NCI-H510A treated with DMSO at 0.1 percent for 48 hours (cell line): Measurements from ENCODE around the gene NPIPB8.
"Not testable (repeated sequence)": the region's sequence is repeated elsewhere in the genome, so short reads cannot be mapped to it uniquely, and the experiment has no call there.

Experiments
- DNase-seq: peaks from one replicate; lab custom pipeline; 2025; lab: John Stamatoyannopoulos, UW

NPIPB8 gene

DNA sequence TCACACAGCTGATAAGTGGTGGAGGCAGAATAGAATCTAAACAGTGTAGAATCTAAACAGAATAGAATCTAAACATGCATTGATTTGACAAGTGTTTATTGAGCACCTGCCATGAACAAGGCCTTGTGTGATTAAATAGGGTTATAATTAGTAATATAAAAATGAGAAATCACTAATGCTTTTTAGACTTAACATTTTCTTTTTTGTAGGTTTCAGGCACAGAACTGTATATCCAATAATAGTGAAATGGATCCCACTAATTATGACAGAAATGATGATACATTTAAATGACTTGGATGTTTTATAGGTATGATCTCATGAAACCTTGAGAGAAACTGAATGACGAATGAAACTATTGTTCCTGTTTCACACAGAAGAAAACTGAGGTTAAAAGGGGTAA, at the start of gene NPIPB8:
Gene NPIPB8, plus strand, starts transcription at position 301 of the 400 bp plus-strand sequence. CDS start 296 bp downstream, outside the sequence.
- DNase-seq, result not testable (repeated sequence)

DNA sequence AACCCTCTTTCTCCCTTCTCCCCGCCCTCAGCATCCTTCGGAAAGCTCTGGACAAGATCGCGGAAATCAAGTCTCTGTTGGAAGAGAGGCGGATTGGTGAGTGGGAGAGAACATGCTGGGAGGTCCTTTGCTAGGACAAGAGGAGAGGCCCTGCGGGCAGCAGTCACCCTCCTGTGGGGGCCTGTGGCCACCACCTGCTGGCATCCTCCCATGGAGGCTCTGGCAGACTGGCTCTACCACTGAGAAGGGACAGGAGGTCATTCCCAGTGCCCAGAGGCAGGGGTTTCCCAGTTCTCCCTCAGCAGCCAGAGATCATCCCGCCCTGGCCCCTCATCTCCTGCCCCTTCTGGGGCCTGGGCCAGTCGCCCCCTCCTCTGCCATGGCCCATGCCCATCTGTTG, 48.8 kb upstream of the NPIPB8 start:
- DNase-seq, result no peak

DNA sequence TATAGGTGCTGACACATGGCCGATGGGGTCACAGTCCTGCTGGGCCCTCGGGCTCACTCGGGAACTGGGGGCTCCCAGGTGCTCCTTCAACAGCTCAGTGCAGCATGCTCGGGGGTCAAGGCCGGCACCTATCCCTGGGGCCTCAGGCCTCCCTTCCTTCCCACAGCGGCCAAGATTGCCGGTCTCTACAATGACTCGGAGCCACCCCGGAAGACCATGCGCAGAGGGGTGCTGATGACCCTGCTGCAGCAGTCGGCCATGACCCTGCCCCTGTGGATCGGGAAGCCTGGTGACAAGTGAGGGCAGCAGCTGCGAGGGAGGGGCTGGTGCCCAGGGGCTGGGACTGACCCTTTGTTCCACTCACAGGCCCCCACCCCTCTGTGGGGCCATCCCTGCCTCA, 47.9 kb upstream of the NPIPB8 start:
- no peak for DNase-seq

DNA sequence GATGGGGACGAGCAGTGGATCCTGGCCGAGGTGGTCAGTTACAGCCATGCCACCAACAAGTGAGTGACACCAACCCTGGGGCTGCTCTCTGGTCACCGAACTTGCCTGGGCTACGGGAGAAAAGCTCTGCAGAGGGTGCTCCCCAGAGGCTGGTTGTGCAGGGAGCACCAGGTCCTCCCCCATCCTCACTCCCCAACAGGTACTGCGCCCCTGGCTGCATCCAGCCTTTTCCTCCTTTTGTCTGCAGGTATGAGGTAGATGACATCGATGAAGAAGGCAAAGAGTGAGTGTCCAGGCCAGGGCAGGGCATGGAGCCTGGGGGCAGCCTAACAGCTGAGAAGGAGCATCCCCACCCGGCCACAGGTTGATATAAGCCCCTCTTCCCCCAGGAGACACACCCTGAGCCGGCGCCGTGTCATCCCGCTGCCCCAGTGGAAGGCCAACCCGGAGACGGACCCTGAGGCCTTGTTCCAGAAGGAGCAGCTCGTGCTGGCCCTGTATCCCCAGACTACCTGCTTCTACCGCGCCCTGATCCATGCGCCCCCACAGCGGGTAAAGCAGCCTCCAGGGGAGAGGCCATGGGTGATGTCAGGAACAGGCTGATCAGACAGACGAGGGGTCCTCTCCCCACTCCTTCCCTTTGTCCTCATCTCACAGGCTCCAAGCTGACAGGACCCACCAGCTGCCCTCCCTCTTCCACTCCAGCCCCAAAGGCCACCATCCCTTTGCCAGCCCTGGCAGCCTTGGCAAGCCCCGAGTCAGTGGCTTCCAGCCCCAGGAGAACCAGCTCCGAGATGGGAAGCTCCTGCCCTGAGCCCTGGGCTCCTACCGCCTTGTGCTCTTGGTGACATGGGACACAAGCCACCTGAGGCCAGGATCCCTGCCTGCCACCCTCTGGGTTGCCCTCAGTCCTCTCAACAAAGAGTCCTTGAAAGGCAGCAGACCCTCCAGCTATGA, 47.2 kb upstream of the NPIPB8 start:
- DNase-seq, result no peak

DNA sequence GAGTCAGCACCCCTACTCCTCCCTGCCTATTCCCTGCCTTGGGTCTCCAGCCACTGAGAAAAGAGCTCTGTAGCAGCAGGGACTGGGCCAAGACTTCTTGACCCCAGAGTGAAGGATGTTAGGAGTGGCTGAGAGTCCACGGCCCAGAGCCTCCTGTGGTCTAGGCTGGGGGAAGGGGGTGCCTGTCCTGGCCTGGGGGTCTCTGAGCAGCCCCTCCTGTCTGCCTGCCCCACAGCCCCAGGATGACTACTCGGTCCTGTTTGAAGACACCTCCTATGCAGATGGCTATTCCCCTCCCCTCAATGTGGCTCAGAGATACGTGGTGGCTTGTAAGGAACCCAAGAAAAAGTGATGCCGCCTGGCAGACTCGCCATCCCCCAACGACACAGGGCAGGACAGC, 46.5 kb upstream of the NPIPB8 start:
- DNase-seq, result no peak

DNA sequence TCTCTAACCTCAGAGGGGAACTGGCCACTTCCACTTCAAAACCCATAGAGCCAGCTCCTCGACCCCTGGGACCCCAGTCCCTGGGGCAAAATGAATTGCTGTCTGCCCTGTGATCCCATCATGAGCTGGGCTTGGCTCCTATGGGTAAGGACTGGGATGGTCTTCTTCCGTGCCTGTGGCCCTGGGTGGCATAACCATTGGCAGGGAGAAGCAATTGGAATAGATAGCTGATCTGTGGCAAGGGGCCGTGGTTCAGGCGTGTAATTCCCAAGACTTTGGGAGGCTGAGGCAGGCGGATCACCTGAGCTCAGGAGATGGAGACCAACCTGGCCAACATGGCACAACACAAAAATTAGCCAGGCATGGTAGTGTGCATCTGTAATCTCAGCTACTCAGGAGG, 45.4 kb upstream of the NPIPB8 start:
- no peak for DNase-seq

DNA sequence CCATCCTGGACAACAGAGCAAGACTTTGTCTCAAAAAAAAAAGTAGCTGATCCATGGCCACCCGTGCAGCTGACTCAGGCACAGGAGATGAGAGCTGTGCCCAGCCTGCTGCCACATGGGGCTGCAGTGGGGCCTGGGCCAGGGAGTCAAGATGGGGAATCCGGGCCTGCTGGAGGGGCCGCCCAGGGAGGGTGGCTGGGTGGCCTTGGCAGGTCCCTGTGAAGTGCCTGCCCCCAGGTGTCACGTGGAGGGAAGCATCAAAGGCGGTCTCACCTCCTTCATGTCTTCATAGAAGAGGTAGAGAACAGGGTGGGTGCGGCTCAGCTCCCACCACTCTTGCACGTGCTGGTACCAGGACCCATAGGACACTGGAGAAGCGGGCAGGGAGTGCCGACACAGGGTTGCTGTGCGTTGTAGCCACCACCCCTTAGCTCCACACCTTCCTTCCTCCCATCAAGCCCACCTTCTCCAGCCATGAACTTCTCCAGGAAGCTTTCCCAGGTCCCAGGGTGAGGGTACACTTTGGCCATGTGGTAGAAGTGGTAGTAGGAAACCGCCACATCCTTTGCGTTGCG, 44.8 kb upstream of the NPIPB8 start:
- DNase-seq, result no peak

DNA sequence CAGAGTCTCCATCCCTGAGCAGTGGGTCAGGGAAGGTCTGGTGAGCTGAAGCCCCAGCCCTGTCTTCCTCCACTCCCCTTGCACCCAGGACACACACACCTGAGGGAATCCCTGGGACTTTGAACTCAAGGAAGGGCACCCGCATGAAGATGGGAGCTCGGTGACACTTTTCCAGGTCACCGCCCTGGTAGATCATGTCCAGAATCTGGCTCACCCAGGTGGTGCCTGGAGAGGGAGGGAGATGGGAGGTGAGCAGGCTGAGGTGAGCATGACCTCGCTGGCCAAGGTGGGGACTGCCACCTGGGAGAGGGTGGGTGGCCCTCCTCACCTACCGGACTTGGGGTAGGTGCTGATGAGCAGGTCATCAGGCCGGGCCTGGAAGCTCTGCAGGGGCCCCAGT, 42.4 kb upstream of the NPIPB8 start:
- DNase-seq, result not testable (repeated sequence)

DNA sequence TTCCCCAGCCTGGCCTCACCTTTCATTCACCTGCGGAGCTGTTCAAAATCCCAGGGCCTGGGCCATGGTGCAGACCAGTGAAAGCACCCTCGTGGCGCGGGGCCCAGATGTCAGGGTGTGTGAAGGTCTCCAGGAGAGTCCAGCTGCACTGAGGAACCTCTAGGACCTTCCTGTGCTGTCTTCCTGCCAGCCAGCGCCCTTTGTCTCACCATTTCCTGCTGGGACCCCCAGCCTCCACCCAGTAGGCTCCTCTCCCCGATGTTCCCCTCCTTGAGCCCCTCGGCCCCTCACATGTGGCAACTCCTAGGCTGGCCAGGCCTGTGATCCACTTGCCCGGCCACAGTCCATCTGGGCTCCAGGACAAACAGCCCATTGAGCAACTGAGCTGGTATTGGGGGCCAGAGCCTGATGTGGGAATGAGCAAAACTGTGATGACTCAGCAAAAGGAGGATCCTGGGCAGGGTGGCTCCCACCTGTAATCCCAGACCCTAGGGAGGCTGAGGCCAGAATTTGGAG, 41.7 kb upstream of the NPIPB8 start:
- DNase-seq, result no peak

DNA sequence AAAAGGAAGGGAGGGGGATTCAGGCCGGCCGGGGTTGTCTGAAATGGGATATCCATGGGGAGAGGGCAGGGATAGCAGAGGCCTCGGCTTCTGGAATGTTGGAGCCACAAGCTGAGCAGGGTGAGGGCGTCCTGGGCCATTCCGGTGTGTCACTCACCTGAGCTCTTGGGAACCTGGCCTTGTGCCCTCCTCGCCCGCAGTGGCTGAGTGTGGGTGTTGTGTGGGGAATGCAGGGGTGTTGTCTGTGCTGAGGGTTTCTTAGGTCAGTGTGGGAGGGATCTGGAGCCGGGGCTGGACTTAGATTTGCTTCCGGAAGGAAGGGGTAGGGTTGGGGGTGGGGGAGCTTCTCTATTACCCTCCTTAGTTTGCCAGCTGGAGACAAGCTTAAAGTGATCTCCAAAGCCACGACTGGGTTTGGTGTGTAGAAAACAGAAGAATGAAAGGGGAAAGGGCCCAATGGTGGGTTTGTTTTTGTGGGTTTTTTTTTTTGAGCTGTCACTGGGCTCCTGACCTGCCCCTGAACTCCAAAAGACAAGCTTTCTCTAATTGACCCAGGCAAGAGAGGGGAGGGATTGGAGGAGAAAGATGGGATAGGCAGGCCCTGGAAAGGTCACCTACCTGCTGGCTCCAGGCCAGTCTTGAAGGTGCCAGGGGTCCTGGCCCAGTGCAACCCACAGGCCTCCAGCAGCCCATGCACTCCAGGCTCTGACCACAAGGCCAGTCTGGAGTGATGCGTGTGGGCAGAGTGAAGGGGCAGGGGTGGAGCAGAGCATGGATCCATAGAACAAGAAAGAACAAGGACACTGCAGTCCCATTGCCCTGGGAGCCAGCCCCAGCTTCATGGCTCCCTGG, 40.8 kb upstream of the NPIPB8 start, which contains the start of gene SULT1A2:
Gene SULT1A2, minus strand, starts transcription at position 211 of the 852 bp plus-strand sequence. CDS start 1,120 bp downstream, outside the sequence.
- no peak for DNase-seq

DNA sequence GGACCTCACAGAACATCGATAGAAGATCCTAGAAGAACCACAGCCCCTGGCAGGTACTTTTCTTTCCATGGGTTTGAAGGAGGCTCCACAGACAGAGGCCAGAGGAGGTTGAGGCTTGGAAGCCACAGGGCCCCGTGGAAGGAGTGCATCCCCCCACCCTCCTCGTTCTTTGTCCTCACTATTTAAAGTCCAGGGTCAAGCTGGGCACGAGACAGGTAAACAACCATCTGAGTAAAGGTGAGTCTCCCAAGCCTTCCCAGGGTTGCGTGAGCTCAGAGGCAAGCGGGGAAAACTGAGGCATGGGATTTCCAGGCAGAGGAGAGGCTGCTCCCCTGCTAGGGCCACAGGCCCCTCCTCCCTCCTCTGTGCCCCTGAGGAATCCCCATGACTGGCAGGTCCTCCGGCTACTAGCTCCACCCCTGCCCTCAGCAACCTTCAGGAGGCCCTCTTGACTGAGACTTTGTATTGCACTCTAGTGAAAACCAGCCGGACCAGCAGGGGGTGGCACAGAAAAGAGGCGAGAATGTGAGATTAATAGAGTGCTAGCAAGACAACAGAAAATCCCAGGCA, 40.1 kb upstream of the NPIPB8 start:
- DNase-seq, result peak; percentile 91

DNA sequence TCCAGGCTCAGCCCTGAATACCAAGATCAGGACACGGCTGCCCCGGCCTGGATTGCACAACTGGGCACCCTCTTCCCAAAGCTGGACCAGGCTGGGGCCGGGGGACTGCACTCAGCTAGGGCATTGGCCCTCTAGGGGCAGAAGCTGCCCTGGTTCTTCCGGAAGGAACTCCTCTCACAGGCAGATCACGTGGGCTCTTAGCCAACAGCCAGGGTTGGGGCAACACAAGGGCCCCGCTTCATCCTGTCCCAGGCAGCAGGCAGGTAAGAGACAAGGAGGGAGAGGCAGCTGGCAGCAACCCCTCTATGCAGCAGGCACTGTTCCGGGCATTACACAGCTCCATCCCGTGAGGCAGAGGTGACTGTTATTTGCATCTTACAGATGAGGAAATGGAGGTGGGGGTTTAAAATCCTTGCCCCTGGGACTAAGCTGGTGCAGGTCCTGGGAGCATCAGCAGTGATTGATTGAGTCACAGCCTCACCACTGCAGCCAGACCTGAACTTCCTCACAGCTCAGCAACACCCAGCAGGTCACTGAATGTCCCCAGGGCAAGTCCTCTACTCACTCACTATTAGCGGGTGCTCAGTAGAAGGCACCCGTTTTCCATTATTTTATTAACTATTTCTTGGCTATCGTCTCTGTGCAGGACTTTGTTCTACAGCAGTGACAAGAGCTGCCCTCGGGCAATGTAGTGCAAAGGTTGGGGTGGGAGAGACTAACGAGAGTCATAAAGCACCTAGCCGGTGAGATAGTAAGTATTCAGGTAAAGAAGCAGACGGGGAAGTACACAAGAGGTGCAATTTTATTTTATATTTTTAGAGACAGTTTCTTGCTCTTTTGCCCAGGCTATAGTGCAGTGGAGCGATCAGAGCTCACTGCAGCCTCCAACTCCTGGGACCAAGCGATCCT, 38.2 kb upstream of the NPIPB8 start:
- DNase-seq, result not testable (repeated sequence)

DNA sequence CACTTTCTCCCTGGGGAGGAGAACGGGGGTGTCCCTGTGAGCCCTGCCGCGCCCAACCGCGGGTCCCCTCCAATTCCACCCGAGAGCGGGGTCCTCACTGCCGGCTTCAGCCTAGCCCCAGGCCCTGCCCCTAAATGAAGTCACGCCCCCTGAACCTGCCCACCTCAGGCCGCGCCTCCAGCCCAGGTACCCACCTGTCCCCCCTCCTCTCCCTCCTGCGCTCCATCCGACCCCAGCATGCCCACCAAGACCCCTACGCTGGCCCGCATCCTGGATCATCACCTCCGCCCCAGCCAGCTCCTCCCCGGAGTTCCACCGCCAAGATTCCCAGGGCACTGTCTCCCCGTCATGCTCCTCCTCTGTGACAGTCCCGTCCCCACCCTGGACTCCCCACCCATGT, 36.9 kb upstream of the NPIPB8 start:
- not testable (repeated sequence) for DNase-seq

DNA sequence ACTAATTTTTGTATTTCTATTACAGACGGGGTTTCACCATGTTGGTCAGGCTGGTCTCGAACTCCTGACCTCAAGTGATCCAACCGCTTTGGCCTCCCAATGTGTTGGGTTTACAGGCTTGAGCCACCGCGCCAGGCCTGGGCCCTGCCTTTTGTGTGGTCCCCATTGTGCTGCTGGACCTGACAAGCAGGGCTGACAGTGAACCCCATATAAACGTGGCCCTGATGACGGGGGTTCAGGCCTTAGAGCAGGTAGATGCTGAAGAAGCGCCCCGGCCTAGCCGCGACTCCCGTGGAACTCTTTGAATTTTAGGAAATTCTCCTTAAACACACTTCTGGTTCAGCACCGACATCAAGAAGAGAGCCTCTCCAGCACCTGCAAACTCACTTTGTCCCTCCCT, 36.3 kb upstream of the NPIPB8 start:
- DNase-seq, result not testable (repeated sequence)

DNA sequence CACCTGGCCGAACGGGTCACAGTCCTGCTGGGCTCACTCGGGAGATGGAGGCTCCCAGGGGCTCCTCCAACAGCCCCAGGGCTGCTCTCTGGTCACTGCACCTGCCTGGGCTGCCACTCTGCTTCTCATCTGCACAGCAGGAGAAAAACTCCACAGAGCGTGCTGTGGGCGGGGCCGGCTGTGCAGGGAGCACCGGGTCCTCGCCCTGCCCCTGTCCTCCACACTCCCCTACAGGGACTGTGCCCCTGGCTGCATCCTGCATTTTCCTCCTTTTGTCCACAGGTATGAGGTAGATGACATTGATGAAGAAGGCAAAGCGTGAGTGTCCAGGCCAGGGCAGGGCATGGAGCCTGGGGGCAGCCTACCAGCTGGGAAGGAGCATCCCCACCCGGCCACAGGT, 35.8 kb upstream of the NPIPB8 start:
- not testable (repeated sequence) for DNase-seq

DNA sequence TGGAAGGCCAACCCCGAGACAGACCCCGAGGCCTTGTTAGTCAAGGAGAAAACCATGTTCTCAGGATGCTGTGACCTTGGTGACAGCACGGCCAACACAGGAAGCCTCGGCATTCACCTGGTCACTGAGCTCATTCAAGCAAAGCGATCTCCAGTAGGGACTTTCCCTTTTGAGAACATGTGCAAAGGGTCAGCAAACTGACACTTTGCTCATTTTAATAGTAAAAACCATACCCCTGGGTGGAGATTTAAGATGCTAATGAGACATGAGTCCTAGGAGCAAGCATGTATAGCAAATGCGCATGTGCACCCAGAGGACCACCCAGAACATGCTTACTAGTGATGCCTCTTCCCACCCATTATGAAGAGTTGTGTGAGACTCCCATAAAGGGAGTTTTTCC, 35.3 kb upstream of the NPIPB8 start:
- no peak for DNase-seq

DNA sequence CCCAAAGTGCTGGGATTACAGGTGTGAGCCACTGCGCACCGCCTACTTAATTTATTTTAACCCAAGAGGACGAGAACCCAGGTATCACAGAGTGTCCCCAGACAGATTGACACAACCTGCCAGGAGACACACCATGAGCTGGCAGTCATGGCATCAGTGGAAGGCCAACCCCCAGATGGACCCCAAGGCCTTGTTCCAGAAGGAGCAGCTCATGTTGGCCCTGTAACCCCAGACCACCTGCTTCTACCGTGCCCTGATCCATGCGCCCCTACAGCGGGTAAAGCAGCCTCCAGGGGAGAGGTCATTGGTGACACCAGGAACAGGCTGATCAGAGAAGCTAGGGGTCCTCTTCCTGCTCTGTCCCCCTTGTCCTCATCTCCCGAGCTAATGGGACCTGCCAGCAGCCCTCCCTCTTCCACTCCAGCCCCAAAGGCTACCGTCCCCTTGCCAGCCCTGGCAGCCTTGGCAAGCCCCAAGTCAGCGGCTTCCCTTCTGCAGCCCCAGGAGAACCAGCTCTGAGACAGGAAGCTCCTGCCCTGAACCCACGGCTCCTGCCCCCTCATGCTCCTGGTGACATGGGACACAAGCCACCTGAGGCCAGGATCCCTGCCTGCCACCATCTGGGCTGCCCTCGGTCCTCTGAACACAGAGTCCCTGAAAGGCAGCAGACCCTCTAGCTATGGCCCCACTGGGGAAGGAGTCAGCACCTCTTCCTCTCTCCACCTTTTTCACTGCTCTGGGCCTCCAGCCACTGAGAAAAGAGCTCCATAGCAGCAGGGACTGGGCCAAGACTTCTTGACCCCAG, 34.3 kb upstream of the NPIPB8 start:
- no peak for DNase-seq

DNA sequence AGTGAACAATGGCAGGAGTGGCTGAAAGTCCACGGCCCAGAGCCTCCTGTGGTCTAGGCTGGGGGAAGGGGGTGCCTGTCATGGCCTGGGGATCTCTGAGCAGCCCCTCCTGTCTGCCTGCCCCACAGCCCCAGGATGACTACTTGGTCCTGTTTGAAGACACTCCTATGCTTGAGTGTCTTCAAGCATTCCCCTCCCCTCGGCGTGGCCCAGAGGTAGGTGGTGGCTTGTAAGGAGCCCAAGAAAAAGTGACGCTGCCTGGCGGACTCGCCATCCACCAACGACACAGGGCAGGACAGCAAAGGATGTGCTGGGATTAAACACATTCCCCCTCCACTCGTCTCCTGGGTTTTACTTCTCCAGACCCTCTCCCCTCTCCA, 33.7 kb upstream of the NPIPB8 start:
- no peak for DNase-seq

DNA sequence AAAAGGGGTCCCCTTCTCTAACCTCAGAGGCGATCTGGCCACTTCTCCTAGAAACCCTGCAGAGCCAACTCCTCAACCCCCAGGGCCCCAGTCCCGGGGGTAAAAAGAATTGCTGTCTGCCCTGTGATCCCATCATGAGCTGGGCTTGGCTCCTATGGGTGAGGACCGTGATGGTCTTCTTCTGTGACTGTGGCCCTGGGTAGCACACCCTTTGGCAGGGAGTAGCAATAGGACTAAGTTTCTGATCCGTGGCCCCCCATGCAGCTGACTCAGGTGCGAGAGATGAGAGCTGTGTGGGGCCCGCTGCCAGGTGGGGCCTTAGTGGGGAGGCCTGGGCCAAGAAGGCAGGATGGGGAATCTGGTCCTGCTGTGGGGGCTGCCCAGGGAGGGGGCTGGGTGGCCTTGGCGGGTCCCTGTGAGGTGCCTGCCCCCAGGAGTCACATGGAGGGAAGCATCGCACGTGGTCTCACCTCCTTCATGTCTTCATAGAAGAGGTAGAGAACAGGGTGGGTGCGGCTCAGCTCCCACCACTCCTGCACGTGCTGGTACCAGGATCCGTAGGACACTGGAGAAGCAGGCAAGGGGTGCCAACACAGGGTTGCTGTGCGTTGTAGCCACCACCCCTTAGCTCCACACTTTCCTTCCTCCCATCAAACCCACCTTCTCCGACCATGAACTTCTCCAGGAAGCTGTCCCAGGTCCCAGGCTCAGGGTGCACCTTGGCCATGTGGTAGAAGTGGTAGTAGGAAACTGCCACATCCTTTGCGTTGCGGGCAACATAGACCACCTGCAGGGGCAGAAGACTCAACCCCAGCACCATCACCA, 31.4 kb upstream of the NPIPB8 start:
- no peak for DNase-seq
